K562 (cell line): ENCODE data around the gene ZNF451. TPM values are rescaled to one million over a fixed set of nuclear protein-coding genes. Genes with fewer than 3 reads are reported as not detected.

Experiments
- ATF6 ChIP-seq: sonication (generic); formaldehyde crosslinking; IDR thresholded peaks from 2 replicates; pipeline ENCODE4 v1.4.0; 2020; ENCODE audit warnings: mild to moderate bottlenecking, missing genetic modification reagents
- CEBPG ChIP-seq, 3 experiments: fragments of 200-800 bp in 1 of 3; sonication (Bioruptor generic) in 1 of 3; sonication (generic) in 1 of 3; formaldehyde crosslinking in 1 of 3; IDR thresholded peaks in 2 of 3; conservative IDR thresholded peaks in 1 of 3; 2 replicates each; pipeline versions ENCODE4 v1.6.1 to v1.8.0; 2016 to 2022; ENCODE audit warnings: missing compliant biosample characterization in 2 of 3, missing genetic modification characterization in 2 of 3, mild to moderate bottlenecking in 1 of 3, missing genetic modification reagents in 1 of 3
- CUX1 ChIP-seq: fragments of 200-800 bp; sonication (Bioruptor generic); IDR thresholded peaks from 2 replicates; pipeline ENCODE4 v1.6.1; 2016; ENCODE audit warnings: missing genetic modification characterization, missing compliant biosample characterization
- DMBX1 ChIP-seq: fragments of 250-450 bp; sonication (Bioruptor Pico); IDR thresholded peaks from 2 replicates; pipeline ENCODE4 v1.8.0; 2022; ENCODE audit warnings: inconsistent platforms, mild to moderate bottlenecking, moderate library complexity, borderline replicate concordance
- ETS2 ChIP-seq: IDR thresholded peaks from 2 replicates; pipeline ENCODE4 v1.6.1; 2016; ENCODE audit warnings: borderline replicate concordance, missing genetic modification characterization, mild to moderate bottlenecking, moderate library complexity, missing compliant biosample characterization; ENCODE audit not compliant: poor library complexity, severe bottlenecking
- MAX ChIP-seq: sonication (generic); formaldehyde crosslinking; IDR thresholded peaks from 2 replicates; pipeline ENCODE4 v1.9.0; 2022; ENCODE audit warnings: mild to moderate bottlenecking, missing genetic modification reagents
- MLX ChIP-seq, 2 experiments: fragments of 450-650 bp in 1 of 2; sonication (generic) in 1 of 2; formaldehyde crosslinking; conservative IDR thresholded peaks; 2 replicates each; pipeline versions ENCODE4 v1.4.0 to v1.8.1; 2020 to 2022; ENCODE audit warnings: mild to moderate bottlenecking in 1 of 2, missing genetic modification reagents in 1 of 2
- NFRKB ChIP-seq: fragments of 450-650 bp; IDR thresholded peaks from 2 replicates; pipeline ENCODE4 v1.6.1; 2016; ENCODE audit warnings: low read depth
- POLR3G ChIP-seq: IDR thresholded peaks from 2 replicates; pipeline ENCODE4 v1.6.1; 2011; ENCODE audit not compliant: insufficient read length, insufficient replicate concordance; ENCODE audit errors: extremely low read depth
- SLC30A9 ChIP-seq: fragments of 250-450 bp; sonication (Bioruptor Pico); IDR thresholded peaks from 2 replicates; pipeline ENCODE4 v1.8.0; 2022; ENCODE audit warnings: mild to moderate bottlenecking, moderate library complexity
- ZC3H11A ChIP-seq: IDR thresholded peaks from 2 replicates; pipeline ENCODE4 v1.6.1; 2012; ENCODE audit warnings: low read depth, low read length, improper control_type of control experiment
- ZFP1 ChIP-seq: fragments of 450-650 bp; formaldehyde crosslinking; IDR thresholded peaks from 2 replicates; pipeline ENCODE4 v1.4.0; 2020; ENCODE audit warnings: mild to moderate bottlenecking, mixed read lengths
- ZKSCAN8 ChIP-seq: fragments of 200-800 bp; sonication (Bioruptor generic); IDR thresholded peaks from 2 replicates; pipeline ENCODE4 v1.6.1; 2016; ENCODE audit warnings: missing genetic modification characterization, missing compliant biosample characterization
- ZNF57 ChIP-seq: fragments of 450-650 bp; formaldehyde crosslinking; IDR thresholded peaks from 2 replicates; pipeline ENCODE4 v1.4.0; 2020; ENCODE audit warnings: mild to moderate bottlenecking, moderate library complexity
- polyA plus RNA-seq, 8 experiments: library from polyadenylated mRNA; depleted of rRNA in 4 of 8; stranded (reverse) in 5 of 8; unstranded in 3 of 8; fragments of >200 nt; fragmentation: Nextera tagmentation in 2 of 8; fragmentation: Illumina TruSeq in 1 of 8; extraction: Ambion mirVana in 2 of 8; extraction: Trizol in 1 of 8; gene quantifications; 2 replicates each; pipeline versions ENCODE4 v1.2.1 to v1.2.3, GENCODE V29; 2011 to 2014; ENCODE audit warnings: inconsistent platforms in 1 of 8, missing spikeins in 1 of 8
- total RNA-seq, 7 experiments: library from RNA; depleted of rRNA in 6 of 7; stranded (reverse); fragments of >200 nt in 6 of 7; fragmentation: Illumina TruSeq in 2 of 7; extraction: Trizol in 2 of 7; gene quantifications; 2 replicates each; pipeline versions ENCODE4 v1.2.1 to v1.2.3, GENCODE V29; 2011 to 2021; ENCODE audit warnings: low replicate concordance in 1 of 7

ZNF451 gene
- total and polyA plus RNA-seq, 9 of the 15 experiments (the other 6 are each of a cell fraction or from before 2014, with no cell fraction given), result 16.1 to 74.3 (median 38.3) TPM

GRCh38 chr6:57216235-57217101 is 126.5 kb downstream of the ZNF451 start (continued):
- TF ChIP-seq CEBPG (CRISPR knock-in tag; IDR thresholded peaks at IDR 0.05) (no peak), CEBPG (tag; conservative IDR thresholded peaks at IDR 0.05 in 1 of 2, IDR thresholded peaks at IDR 0.05 in 1 of 2) (peak; percentile 25 to 55; a peak in 1 of 4 replicates), ZNF57 (CRISPR knock-in tag) (no peak), CUX1 (CRISPR knock-in tag) (no peak), ZC3H11A (no peak), MAX (CRISPR knock-in tag) (no peak), POLR3G (no peak), NFRKB (no peak), DMBX1 (no peak), SLC30A9 (CRISPR knock-in tag) (no peak), MLX (CRISPR knock-in tag; conservative IDR thresholded peaks at IDR 0.05) (no peak), ETS2 (tag) (no peak), ATF6 (CRISPR knock-in tag) (no peak), ZFP1 (CRISPR knock-in tag) (no peak), ZKSCAN8 (no peak)
